ENCODE data around the gene TPCN1.

- no peak for TF ChIP-seq CTCF (IDR thresholded peaks at IDR 0.05)
- no peak for TF ChIP-seq POLR2A (IDR thresholded peaks at IDR 0.05)
These were observed 27.7 kb downstream of the TPCN1 start for GRCh38 chr12:113248842-113249435.
